ENCODE measurements around the gene SVIL.

GRCh38 chr10:29657719-29658274, 23.0 kb upstream of the SVIL start:
- TF ChIP-seq EZH2phosphoT487 (IDR thresholded peaks at IDR 0.05; ENCODE audit: insufficient read depth, low read depth): no peak
- no peak for TF ChIP-seq EZH2 (IDR thresholded peaks at IDR 0.05; ENCODE audit: insufficient read depth, poor library complexity, severe bottlenecking)

All from GM23248 (cell line).